Stimulated activated CD4-positive, alpha-beta T cell treated with anti-CD3 and anti-CD28 coated beads, TNF-alpha, amount 100 ng/mL, for 1 hour (primary cell): ENCODE data around the gene ARL8A.
"Not testable (repeated sequence)": the region's sequence is repeated elsewhere in the genome, so short reads cannot be mapped to it uniquely, and the experiment has no call there.

Experiments used
- DNase-seq, 3 donors: peaks; one replicate each; pipeline ENCODE4 v3.0.0-alpha.2; 2020; ENCODE audit warnings: low read depth in 3 of 3, low spot score in 1 of 3

ARL8A gene

GRCh38 chr1:202117898-202118371 lies 26.6 kb downstream of the ARL8A start:
- no peak for DNase-seq

- no peak for DNase-seq
Measured at GRCh38 chr1:202116287-202116686, 28.2 kb downstream of the ARL8A start.

- DNase-seq, result no peak
Measured at GRCh38 chr1:202113690-202114300, 30.7 kb downstream of the ARL8A start.

GRCh38 chr1:202112859-202113689 lies 31.5 kb downstream of the ARL8A start:
- DNase-seq, result no peak

GRCh38 chr1:202111589-202111988 lies 32.9 kb downstream of the ARL8A start:
- DNase-seq, result not testable (repeated sequence)

GRCh38 chr1:202110977-202111376 lies 33.6 kb downstream of the ARL8A start:
- no peak for DNase-seq

- no peak for DNase-seq
Measured at GRCh38 chr1:202107801-202108731, 36.5 kb downstream of the ARL8A start.

- no peak for DNase-seq
Measured at GRCh38 chr1:202107321-202107761, 37.2 kb downstream of the ARL8A start.

GRCh38 chr1:202106340-202107254 lies 37.9 kb downstream of the ARL8A start:
- no peak for DNase-seq

GRCh38 chr1:202105571-202106339 lies 38.8 kb downstream of the ARL8A start:
- no peak for DNase-seq

GRCh38 chr1:202104073-202104472 lies 40.5 kb downstream of the ARL8A start:
- DNase-seq, result no peak

- DNase-seq, result no peak
Measured at GRCh38 chr1:202101184-202101583, 43.4 kb downstream of the ARL8A start.

- DNase-seq, result no peak
Measured at GRCh38 chr1:202093858-202094257, 50.7 kb downstream of the ARL8A start.

- DNase-seq, result no peak
Measured at GRCh38 chr1:202090994-202091393, 53.5 kb downstream of the ARL8A start.

GRCh38 chr1:202088206-202088605 lies 56.3 kb downstream of the ARL8A start:
- DNase-seq, result no peak

- no peak for DNase-seq
Measured at GRCh38 chr1:202086579-202087350, 57.8 kb downstream of the ARL8A start.

GRCh38 chr1:202085682-202086373 lies 58.7 kb downstream of the ARL8A start:
- DNase-seq, result no peak
